SW 1271 (cell line): ENCODE measurements around the gene CEBPA.

Experiments
- DNase-seq, 2 experiments: peaks; one replicate each; lab custom pipeline; 2025; lab: John Stamatoyannopoulos, UW

CEBPA gene

GRCh38 chr19:33302175-33302973 is at the start of gene CEBPA:
CEBPA (minus strand) TSS chr19:33302534; CDS start chr19:33302414, 120 bp downstream.
- peak; percentile 19 to 42 for DNase-seq

- no peak for DNase-seq
Observed at GRCh38 chr19:33350538-33351309, 48.4 kb upstream of the CEBPA start.

GRCh38 chr19:33349319-33350289 is 47.3 kb upstream of the CEBPA start:
- no peak for DNase-seq

- no peak for DNase-seq
Observed at GRCh38 chr19:33348301-33349010, 46.1 kb upstream of the CEBPA start.

- no peak for DNase-seq
Observed at GRCh38 chr19:33347300-33347699, 45.0 kb upstream of the CEBPA start.

GRCh38 chr19:33346665-33347064 is 44.3 kb upstream of the CEBPA start:
- DNase-seq = no peak

GRCh38 chr19:33345163-33345562 is 42.8 kb upstream of the CEBPA start:
- DNase-seq = no peak

- DNase-seq = no peak
Observed at GRCh38 chr19:33344573-33344925, 42.2 kb upstream of the CEBPA start.

GRCh38 chr19:33343859-33344572 is 41.7 kb upstream of the CEBPA start:
- no peak for DNase-seq

GRCh38 chr19:33343301-33343700 is 41.0 kb upstream of the CEBPA start:
- DNase-seq = no peak

- DNase-seq = no peak
Observed at GRCh38 chr19:33340991-33341390, 38.7 kb upstream of the CEBPA start.

- no peak for DNase-seq
Observed at GRCh38 chr19:33339016-33339984, 37.0 kb upstream of the CEBPA start.

GRCh38 chr19:33335446-33335845 is 33.1 kb upstream of the CEBPA start:
- no peak for DNase-seq

- no peak for DNase-seq
Observed at GRCh38 chr19:33334271-33334670, 31.9 kb upstream of the CEBPA start.

GRCh38 chr19:33333642-33334041 is 31.3 kb upstream of the CEBPA start:
- no peak for DNase-seq

- DNase-seq = no peak
Observed at GRCh38 chr19:33333151-33333550, 30.8 kb upstream of the CEBPA start.

GRCh38 chr19:33332248-33332647 is 29.9 kb upstream of the CEBPA start:
- no peak for DNase-seq

GRCh38 chr19:33329736-33330135 is 27.4 kb upstream of the CEBPA start:
- no peak for DNase-seq

- DNase-seq = no peak
Observed at GRCh38 chr19:33329060-33329459, 26.7 kb upstream of the CEBPA start.

- no peak for DNase-seq
Observed at GRCh38 chr19:33325920-33326319, 23.6 kb upstream of the CEBPA start.
